GM18873 (cell line): ENCODE measurements around the gene TP53I3.
A peak's percentile ranks its signal among the peaks of the same experiment; 100 is the strongest.
"Not testable (repeated sequence)": the region's sequence is repeated elsewhere in the genome, so short reads cannot be mapped to it uniquely, and the experiment has no call there.

Experiments used
- ATAC-seq: cut with Tn5 transposase; IDR thresholded peaks from one replicate; pipeline ENCODE4 v1.9.1; 2021; ENCODE audit warnings: mild to moderate bottlenecking, moderate library complexity, moderate number of reproducible peaks; ENCODE audit not compliant: unreplicated experiment, low FRiP score

Gene TP53I3

GRCh38 chr2:24058564-24059271 is 25.9 kb downstream of the TP53I3 start:
- ATAC-seq = no peak

DNA sequence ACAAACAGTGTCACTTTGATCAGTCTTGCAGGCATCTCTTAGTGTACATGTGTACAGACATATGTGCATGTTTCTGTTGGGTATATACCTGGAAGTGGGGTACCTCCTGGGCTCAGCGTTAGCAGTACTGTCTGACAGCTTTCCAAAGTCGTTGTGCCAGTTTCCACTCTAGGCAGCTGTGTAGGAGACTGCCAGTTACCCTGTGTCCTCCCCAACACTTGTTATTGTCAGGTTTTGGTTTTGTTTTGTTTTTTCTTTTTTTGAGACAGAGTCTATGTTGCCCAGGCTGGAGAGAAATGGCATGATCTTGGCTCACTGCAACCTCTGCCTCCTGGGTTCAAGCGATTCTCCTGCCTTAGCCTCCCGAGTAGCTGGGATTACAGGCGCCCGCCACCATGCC is 28.9 kb downstream of the TP53I3 start:
- ATAC-seq = no peak

GRCh38 chr2:24054366-24055010 is 30.1 kb downstream of the TP53I3 start:
- ATAC-seq = no peak

- ATAC-seq = no peak
Observed at GRCh38 chr2:24052951-24053350, 31.7 kb downstream of the TP53I3 start.

DNA sequence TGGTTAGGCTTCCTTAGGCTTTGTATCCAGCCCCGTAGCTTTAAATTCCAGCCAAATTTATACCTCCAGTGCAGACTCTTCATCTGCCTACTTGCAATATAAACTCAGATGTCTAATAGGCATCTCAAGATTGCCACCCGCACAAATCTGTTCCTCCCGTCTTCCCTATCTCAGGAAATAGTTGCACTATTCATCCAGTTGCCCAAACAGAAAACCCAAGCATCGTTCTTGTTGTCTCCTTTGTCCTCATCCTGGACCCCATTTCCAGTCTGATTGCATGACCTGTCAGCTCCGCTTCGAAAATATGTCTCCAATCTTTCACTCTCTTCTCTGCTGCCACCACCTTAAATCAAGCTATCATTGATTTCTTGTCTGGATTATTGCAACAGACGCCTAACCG is 32.8 kb downstream of the TP53I3 start:
- no peak for ATAC-seq

DNA sequence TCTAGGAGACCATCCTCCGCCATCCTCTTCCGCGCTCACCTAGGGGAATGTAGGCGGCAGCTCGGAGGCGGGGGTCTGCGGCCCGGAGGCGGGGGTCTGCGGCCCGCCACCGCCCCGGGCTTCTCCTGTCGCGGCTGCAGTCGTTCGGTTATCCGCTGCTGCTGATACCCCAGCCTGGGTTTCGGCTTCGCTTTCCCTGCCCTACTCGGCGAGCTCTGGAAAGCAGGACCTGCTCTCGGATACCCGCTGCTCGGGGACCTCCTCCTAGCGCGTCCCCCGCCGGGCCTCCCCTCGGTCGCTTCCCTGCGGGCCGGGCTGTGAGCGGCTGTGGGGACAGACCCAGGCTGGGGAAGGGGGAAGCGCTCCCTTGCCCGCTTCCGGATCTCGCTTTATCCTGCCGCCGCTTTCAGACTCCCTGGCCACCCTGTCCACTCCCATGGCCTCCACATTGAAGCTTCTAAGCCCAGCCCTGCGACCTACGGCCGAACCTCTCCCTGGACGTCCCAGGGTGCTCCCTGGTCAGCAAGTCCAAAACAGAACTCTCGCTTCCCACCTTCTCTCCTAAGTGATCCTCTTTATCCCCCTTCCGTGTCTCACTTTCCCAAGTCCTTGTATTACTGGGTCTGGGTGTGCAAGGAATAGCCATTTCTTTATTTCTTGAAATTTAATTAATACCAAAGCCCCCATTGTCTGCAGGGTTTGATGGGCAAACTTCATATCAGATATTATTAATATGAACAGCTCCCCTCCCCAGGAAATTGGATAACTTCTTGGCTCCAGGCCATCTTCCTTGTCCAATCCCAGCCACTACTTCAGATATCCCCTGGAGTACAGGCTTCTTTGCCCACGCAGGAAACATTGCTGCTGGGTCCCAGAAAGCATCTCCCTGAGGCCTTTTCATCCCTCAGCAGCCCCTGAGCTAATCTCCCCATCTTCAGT is 34.3 kb downstream of the TP53I3 start:
- no peak for ATAC-seq

DNA sequence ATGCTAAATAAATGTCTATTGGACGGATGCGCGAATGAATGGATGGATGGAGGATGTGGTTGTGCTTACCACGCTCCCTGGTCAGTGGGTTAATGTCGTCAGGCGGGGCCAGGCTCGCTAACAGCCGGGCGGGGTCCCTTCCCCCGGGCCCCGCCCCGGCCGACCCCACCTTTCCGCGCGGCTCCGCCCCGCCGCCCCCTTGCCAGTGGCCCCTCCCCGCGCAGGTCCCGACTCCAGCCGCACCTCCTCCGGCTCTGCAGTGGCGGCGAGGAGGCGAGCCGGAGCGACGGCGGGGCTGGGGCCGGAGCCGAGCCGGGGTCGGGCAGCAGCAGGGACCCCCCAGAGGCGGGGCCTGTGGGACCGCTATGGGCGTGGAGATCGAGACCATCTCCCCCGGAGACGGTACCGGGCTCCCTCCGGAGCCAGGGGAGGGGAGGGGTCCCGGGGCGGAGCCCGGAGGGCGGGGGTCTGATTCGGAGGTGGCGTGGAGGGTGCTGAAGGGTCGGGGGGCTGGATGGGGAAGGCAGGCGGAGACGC is 35.1 kb downstream of the TP53I3 start, which contains the start of gene FKBP1B:
FKBP1B (plus strand) TSS at position 257 of the 537 bp plus-strand sequence; CDS start at position 366, 109 bp downstream.
- ATAC-seq = no peak

- ATAC-seq = no peak
Observed at GRCh38 chr2:24048769-24049484, 35.7 kb downstream of the TP53I3 start.

DNA sequence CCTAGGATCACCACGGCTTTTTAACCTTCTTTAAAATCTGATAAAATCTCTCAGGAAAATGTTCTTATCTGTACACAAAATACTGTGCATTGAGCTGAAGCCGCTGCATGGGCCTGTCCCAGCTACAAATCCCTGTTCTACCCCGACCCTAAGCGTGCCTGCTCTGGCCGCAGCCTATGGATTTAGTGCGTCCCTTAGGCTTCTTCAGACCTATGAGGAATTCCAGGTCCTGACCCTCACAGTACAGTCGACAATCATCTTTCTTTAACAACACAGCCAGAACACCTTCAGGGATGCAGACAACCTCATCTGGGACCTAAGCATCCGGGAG is 37.0 kb downstream of the TP53I3 start:
- ATAC-seq = no peak

DNA sequence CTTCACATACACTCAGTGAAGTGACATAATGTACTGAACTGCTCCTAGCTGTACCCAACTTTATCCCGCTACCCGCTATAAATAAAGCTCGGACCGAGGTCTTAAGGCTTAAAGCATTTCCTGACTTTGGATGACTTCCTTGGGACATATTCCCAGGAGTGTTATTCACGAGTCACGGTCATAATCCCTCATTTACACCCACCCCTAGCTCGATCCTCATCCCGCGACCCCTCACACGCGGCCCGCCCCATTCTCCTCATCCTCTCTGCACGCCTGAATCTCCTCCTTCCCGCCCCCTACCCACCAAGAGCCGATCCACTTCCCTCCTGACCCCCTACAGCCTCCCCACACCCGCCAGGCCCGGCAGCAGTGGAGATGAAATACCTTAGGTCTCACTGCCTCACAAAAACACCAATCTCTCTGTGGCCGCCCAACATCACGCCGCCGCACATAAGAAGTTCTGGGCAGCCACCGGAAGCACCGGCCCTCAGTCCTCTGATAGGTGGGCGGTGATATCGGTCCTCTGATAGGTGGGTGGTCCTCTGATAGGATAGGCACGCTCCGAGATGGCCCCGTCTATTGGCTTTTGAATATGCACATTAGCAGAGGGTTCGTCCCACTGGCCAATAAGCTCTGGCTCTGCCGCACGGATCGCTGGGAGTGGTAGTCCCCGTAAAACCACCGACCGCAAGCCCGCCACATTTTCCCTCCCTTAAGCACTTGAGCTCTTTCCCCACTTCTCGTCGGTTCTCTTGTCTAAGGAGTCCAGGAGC is 37.5 kb downstream of the TP53I3 start, which contains the start of gene WDCP:
WDCP (minus strand) TSS at position 462 of the 773 bp plus-strand sequence. CDS start 7,897 bp downstream, outside the sequence.
- ATAC-seq = peak; percentile 99

GRCh38 chr2:24046599-24046929 is 38.1 kb downstream of the TP53I3 start:
- no peak for ATAC-seq

- ATAC-seq = no peak
Observed at GRCh38 chr2:24045511-24046508, 38.8 kb downstream of the TP53I3 start.

GRCh38 chr2:24043133-24043532 is 41.5 kb downstream of the TP53I3 start:
- not testable (repeated sequence) for ATAC-seq

DNA sequence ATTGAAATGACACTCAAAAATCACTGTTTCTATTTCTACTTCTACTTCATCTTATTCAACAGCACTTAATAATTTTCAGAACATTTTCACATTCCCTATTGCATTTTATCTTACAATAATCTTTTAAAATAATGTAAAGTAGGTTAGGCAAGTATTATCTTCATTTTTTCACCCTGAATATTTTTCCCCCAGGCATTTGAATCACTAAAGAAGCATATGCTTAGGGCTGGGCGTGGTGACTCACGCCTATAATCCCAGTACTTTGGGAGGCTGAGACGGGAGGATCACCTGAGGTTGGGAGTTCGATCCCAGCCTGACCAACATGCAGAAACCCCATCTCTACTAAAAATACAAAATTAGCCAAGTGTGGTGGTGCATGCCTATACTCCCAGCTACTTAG is 44.1 kb downstream of the TP53I3 start:
- ATAC-seq = no peak

DNA sequence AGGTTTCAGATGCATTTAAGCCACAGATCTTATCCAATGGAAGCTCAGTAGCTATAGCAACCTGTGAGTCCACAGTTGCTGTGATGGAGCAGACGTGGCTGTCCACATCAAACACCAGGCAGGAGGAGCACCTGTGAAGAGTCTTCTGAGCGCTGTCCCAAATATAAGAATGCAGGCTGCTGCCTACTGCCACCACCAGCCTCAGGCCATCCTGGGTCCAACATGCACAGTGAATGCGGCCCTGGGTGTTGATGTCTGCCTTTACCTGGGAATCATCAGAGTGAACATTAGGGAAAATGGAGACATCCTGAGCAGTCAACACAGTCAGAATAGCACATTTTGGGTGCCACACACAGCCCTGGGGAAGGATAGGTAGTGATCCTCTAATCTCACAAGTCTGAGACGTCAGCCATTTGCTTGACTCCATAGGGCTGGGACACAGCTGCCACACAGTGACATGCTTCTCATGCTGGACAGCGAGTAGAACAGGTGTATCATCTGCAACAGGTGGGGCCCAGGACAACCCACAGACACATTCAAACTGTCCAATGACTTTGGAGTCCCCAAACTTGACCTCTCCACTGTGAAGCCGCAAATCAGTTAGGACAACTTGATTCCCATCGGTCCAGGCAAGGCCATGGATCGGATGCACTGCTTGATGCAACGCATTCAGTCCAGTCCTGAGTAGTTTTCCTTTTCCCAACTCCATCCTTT is 45.7 kb downstream of the TP53I3 start:
- no peak for ATAC-seq
